GM21825 (cell line): ENCODE data around the gene PAX7.
"Not testable (repeated sequence)": the region's sequence is repeated elsewhere in the genome, so short reads cannot be mapped to it uniquely, and the experiment has no call there.

Source experiments
- ATAC-seq: cut with Tn5 transposase; IDR thresholded peaks from one replicate; pipeline ENCODE4 v1.9.1; 2021; ENCODE audit warnings: mild to moderate bottlenecking, moderate library complexity; ENCODE audit not compliant: unreplicated experiment

Gene PAX7

DNA sequence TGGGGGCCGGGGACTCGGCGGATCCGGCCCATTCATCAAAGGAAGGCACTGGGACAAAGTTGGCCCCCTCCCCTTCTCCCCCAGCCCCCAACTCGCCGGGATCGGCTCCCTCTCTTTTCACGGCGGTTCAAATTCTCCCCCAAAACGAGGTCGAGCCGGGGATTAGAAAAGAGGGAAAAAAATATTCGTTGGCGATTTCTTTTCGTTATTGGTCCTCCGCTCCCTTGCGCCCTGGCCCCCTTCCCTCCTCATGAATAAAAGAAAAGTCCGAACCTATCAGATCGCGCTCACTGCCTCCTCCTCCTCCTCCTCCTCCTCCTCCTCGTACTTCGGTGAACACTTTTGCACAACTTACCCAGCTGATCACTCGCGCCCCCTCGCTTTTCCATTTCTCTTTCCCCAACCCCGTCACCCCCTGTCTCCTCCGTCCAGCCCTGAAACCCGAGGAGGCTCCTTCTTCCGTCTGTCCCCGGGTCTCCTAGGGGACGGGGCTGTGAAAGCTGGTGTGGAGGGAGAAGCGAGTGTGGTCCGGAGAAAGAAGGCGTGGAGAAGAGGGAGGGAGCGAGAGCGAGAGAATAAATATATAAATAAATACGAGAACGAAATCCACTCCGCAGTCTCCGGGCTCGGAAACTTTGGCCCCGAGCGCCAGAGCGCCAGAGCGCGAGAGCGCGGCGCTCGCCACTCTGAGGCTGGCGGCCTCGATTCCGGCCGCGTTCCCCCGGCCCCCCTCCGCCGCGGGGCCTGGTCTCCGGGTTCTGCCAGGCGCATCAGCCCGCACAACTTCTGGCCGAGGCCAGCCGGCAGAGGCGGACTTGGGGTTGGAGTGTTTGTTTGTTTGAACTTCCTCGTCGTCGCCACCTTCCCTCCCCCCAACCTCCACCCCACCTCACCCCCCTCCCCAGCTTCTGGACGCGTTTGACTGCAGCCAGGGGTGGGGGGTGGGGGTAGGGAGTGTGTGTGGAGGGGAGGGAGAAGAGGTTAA, at the start of gene PAX7:
Gene PAX7, plus strand, starts transcription at position 336 of the 985 bp plus-strand sequence. CDS start 758 bp downstream, outside the sequence.
- ATAC-seq: no peak

DNA sequence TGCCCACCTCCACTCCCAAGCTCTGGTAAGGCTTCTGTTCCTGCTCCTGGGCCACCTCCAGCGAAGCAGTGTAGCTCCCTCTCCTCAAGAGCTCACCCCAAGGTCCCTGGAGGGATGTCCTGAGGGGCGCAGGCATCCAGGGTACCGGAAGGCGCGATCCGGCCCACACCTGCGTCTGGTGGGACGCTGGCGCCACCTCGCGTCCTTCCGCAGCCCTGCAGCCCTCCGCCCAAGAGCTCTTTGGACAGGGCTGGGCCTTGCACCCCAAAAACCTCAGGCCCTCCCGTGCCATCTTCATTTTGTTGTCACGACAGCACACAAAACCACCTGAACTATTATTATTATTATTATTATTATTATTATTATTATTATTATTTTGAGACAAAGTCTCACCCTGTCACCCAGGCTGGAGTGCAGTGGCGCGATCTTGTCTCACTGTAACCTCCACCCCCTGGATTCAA, 49.2 kb upstream of the PAX7 start:
- ATAC-seq: no peak

DNA sequence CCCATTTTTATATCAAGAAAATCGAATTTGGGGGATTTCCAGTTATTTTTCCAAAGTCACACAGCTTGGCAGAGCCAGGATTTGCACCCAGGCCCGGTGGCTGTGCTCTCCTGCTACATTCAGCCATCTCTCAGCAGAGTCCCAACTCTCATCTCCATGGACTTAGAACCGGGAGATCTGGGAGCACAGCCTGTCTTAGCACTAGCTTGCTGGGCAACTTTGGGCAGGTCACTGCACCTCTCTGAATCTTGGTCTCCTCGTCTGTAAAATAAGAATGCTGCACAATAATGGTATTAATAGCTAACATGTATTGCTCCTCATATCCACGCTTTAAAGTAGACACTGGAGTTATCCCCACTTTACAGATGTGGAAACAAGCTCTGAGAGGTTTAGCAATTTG, 47.8 kb upstream of the PAX7 start:
- ATAC-seq: no peak

DNA sequence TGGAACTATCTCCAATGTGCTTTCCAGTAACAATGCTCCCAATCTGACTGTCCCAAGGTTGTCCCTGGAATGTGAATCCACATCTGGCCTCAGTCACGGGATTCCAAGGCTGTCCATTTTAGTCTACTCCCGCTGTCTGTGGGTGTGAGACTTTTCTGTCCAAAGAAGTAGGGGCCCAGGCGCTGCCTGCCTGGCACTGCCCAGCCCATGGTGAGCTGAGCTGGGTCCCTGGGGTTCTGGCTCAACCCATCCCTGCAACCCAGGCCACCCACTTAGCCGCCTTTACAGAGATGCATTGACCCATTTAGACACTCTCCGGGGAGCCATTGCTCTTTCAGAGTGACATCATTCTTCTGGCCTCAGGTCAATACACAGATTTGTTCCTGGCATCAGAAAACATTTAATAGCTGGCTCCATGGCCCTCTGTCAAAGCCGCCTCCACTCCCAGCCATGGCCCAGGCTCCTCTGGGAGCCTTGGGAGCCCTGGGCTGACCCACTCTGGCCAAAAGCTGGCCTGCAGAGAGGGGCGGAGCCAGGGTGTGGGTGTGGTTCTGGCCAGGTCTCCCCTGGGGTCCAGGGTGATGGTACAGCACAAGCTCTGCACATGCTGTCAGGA, 47.2 kb upstream of the PAX7 start:
- no peak for ATAC-seq

DNA sequence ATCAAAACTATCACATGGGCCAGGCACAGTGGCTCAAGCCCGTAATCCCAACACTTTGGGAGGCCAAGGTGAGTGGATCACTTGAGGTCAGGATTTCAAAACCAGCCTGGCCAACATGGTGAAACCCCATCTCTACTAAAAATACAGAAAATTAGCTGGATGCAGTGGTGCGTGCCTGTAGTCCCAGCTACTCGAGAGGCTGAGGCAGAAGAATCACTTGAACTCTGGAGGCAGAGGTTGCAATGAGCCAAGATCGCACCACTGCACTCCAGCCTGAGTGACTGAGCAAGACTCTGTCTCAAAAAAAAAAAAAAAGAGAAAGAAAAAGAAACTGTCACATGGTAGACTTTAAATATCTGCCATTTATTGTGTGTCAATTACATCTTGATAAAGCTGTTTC, 44.6 kb upstream of the PAX7 start:
- ATAC-seq: not testable (repeated sequence)

DNA sequence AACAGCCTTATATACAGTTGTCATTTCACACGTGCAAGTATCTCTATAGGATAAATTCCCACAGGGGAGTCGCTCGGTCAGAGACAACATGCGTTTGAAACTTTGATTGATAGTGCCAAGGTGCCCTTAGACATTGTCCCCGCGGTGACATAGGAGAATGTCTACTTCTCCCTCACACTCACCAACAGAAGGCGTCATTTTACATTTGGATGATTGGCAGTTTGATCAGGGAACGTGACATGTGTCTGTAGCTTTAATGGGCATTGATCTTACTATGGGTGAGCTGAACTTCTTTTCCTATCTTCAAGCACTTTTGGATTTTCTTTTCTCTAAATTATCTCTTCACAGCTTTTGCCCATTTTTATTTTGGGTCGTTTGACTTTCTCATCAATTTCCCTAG, 42.6 kb upstream of the PAX7 start:
- ATAC-seq: no peak

DNA sequence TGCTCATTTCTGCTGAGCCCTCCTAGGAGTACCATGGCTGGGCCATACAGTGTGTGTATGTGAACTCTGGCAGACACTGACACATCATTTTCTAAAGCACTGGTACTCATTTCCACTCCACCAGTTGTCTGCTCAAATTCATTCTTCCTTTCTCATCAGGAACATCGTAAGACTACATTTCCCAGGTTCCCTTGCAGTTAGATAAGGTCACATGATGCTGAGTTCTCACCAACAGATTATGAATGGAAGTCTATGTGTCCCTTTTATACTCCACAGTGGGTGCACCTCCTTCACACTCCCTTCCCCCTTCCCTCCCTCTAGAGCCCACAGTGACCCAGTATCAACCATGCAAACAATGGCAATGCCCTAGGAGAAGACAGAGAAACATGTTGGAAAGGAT, 38.3 kb upstream of the PAX7 start:
- no peak for ATAC-seq

DNA sequence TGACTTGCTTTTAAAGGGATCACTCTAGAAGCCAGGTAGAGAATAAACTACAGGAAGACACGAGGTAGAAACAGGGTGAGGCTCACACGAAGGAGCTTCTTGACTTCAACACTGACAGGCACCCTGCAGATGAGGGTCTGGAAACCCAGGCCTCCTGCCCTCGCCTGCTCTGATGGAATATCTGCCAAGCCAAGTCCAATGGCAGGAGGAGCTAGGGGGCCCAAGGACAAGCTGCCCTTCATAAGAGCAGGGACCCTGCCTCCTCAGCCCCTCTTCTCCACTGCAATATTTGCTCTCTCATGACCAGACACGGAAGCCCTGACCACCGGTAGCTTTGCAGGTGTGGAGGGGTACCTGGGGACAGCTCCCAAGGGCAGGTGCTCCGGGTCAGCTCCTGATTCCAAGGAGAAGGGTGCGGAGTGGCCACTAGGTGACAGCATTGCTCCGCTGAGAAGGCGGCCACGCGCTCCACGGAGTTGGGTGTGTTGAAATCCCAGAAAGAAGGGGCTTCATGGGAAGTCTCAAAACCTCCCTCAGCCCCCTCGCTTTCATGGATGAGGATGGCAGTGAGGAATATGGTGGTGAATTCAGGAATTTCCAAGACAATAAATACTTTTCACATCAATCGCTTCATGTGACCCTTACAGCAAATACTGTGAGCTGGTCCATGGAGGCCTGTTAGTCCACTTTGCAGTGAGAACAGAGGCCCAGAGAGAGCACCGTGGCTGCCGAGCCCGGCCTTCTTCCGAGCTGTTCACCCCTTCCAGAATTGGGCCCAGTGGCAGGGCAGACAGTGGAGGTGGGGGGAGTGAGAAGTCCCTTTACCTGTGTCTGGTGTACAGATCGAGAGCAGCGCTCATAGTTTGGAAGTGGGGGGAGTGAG, 33.2 kb upstream of the PAX7 start:
- ATAC-seq: no peak

DNA sequence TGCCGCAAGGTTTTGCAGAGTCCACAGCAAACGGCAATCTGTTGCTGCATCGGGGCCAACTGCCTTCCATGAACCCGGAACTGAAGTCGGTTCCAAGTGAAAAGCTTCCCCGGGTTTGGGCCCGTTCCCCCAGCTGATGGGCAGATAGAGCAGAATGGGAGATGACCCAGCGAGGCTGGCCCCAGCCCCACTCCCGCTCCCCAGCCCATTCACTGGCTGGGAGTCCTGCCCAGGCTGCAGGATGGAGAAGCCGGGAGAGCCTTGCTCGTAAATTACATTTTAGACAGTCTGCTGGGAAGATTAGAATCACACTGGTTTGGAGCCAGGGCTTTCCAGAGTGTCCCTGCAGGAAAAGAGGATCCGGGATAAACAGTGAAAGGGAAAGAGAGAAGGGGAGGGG, 31.6 kb upstream of the PAX7 start:
- ATAC-seq: no peak

DNA sequence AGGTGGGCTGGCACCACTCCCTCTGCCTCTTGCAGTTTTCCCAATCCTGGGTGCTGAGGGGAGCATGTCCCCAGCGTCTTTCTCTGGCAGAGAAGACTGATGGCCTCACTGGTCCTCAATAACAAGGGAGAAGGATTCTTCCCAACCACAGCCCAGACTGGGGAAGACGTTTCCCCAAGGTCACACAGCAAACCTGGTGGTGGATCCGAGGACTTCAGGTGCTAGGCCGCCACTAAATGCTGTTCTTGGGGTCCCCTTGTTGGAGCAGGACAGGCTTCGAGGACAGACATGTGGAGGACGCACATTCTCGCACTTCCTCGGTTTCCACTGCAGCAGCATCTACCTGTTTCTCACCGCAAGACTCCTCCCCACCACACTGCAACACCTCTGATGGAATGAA, 30.9 kb upstream of the PAX7 start:
- no peak for ATAC-seq

DNA sequence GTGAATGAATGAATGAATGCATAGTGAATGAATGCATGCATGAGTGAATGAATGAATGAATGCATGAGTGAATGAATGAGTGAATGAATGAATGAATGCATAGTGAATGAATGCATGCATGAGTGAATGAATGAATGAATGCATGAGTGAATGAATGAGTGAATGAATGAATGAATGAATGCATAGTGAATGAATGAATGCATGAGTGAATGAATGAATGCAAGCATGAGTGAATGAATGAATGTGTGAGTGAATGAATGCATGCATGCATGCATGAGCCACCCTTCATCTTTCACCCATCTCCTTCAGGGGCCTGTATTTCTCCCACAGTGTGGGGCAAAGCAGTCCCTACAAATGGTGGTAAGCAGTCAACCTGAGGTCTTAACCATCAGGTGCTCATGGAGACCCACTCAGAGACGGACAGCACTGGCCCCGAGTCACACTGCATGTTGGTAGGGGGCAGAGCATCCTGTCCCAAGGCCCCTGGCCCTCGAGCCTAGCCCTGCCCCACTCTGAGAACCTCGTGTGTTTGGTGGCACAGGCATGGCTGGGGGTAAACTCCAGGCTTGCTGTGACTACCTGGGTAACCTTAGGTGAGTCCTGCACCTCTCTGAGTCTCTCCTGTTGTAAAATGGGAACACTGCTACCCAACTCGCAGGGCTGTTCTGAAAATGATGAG, 28.0 kb upstream of the PAX7 start:
- ATAC-seq: no peak

DNA sequence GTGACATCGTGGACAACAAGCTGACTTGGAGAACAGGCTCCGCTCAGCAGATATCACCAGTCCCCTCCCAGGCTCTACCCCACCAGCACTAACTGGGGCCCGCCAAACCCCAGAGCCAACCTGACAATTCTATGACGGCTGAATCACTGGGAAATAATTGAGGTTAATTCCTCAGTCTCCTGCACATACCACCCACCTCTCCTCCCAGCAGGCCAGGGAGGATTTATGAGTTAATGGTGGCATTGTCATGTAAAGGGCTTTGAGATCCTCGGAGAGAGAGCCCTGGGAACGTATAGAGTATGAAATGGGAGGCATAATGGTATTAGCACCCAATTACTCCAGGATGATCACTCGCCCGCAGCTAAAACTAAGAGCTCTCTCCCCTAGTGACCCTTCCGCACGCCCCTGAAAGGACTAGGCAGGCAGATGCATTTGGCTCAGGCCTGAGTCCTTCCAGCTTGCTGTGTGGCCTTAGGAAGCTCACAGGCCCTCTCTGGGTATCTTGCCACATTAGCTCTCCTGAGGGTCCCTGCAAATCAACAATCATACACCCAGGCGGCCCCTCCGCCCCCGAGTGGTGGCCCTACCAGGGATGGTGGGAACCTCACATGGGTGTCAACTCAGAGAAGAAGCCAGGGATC, 27.3 kb upstream of the PAX7 start:
- no peak for ATAC-seq

DNA sequence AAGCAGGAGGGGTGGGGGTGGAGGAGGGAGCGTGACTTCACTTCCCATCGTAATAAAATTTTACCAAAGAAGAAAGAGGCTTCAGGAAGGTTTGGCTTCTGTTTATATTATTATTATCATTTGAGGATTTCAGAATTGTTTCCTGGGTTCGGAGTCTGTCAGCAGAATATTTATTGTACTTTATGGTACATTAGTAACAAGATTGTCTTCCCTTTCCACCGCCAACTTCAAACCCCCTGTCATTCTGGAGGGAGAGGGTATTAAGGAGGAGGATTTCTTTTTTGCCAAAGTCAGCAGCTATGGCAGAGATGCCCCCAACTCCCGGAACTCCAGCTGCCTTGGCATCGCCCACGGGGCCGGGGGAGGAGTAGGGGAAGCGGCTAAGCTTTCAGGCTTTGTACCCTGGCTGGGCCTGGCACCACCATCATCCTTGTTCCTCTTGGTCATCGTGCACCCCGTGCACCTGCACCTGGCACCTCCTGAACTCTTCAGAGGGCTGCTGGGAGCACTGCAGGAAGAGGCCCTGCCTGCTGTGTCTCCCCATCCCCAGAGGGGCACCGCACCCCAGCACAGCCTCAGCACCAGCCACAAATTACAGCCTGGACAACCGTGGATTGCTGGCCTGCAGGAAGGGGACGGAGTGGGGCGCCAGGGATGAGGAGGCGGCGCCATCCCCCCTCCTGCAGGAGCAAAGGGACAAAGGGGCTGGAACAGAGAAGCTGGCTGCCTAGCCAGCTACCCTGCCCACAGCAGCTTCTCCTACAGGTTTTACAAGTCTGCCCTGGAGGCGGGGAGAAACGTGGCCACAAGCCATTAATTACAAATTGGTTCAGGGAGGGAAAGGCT, 24.0 kb upstream of the PAX7 start:
- ATAC-seq: no peak

DNA sequence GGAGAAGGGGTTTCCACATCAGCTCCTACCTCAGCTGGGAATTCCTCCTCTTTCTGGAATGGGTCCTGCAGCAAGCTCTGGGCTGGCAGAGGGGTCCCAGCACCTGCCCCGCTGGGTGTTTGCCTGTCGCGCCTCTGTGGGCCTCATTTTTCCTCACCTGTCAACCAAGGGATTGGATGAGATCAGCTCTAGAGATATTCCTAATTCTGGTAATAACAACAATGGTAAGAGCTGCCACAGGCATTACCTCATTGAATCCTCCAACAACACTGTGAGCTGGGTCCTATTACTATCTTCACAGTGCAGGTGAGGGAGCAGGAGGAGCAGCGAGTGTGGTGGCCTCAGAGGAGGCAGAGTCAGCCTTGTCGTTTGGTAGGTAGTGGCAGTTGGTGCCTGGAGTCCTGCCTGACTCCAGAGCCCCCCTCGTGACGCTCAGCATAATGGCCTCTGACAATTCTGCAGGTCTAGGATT, 23.3 kb upstream of the PAX7 start:
- no peak for ATAC-seq

DNA sequence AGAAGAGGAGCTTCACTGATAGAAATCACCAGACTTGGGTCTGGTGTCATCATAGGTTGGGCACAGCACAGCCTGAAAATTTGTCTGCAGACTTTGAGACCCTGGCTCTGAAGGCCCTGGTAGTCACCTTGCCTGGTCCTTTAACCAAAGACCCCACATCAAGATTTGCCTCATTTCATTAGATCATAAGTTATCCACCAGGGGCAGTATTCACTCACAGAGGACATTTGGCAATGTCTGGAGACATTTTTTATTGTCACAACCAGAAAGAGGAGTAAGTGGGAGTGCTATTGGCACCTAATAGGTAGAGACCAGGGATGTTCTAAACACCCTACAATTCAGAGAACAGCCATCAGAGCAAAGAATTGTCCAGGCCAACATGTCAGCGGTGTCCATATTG, 22.1 kb upstream of the PAX7 start:
- no peak for ATAC-seq

DNA sequence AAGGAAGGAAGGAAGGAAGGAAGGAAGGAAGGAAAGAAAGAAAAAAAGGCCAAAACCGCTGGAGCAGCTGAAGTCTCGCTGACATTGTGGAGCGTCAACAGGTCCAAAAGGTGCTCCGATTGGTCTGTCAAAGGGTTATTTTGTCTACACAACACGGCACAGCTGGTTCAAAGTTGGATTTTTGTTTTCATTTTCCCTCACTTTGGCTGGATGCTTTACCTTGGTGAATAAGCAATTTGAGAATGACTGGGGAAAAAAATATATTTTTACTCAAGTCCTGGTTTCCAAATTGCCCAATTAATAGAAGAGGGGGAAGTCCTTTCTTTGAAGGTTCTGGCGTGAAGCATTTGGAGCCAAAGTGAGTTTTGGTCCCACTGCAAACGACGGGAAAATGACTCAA, 19.3 kb upstream of the PAX7 start:
- no peak for ATAC-seq

DNA sequence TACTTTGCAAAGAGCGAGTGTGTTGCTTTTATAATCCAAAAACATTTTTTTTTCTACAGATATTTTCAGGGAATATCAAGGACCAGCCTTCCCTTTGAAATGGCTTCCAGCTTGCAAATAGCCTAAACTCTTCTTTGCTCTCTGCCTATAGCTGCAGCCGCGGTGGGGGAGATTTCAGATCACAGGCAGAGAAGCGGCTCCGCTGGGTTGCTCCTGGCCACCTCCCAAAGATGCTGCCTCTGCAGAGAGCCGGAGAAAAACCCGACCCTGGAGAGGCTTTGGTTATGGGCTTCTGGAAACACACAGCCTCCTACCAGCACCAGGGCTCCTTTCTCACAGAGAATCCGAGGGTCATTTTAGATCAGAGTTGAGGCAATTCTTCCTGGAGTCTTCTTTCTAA, 18.6 kb upstream of the PAX7 start:
- ATAC-seq: no peak

DNA sequence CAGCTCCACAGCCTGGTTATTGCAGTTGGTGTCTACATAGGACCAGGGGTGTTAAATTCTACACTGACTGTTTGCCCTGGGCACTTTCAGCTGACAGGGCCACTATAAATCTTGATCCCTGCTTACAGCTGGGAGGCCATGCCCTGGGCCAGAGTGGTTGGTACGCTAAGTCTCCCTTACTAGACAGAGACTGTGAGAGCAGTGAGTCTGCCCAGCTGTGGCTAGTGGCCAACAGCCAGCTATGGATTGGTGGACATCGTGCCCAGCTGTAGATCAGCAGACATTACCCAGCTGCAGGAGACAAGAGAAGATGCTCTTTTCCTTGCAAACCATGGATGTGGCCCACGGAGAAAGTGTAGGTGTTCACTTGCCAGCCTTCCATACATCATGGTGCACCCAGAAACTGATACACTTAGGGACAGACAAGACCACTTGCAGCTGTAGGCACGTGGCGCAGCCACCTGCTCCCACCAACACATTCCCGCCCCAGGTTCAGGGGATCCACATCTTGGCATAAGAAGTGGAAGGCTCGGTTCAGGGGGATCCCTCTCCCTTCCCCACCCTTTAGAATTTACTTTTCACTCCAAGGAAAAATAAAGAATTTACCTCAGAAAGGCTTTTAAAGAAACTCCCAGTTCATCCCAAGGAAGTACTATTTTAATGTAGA, 16.4 kb upstream of the PAX7 start:
- ATAC-seq: no peak
